AML-193 (cell line): Measurements from ENCODE around the gene FRYL.
"Not testable (repeated sequence)": the region's sequence is repeated elsewhere in the genome, so short reads cannot be mapped to it uniquely, and the experiment has no call there.

Experiments used
- DNase-seq, 2 experiments: peaks; one replicate each; lab custom pipeline; 2025; lab: John Stamatoyannopoulos, UW

The FRYL gene

GRCh38 chr4:48490680-48491513, 289.2 kb downstream of the FRYL start:
- DNase-seq, result no peak

GRCh38 chr4:48490012-48490679, 289.9 kb downstream of the FRYL start, which contains the start of gene ZAR1:
Gene ZAR1 (plus strand): TSS chr4:48490252. CDS start chr4:48490292, 40 bp downstream.
- DNase-seq, result no peak

- DNase-seq, result no peak
Measured at GRCh38 chr4:48489683-48490011, 290.4 kb downstream of the FRYL start.

- DNase-seq, result no peak
Measured at GRCh38 chr4:48484494-48485168, 295.4 kb downstream of the FRYL start.

GRCh38 chr4:48483777-48484493, 296.1 kb downstream of the FRYL start:
- DNase-seq, result no peak

GRCh38 chr4:48483006-48483776, 296.9 kb downstream of the FRYL start, which contains the start of gene SLC10A4:
Gene SLC10A4 (plus strand): TSS chr4:48483343. CDS start chr4:48483562, 219 bp downstream.
- DNase-seq, result no peak

- DNase-seq, result no peak
Measured at GRCh38 chr4:48481581-48481980, 298.5 kb downstream of the FRYL start.

- no peak for DNase-seq
Measured at GRCh38 chr4:48478273-48478672, 301.8 kb downstream of the FRYL start.

GRCh38 chr4:48475770-48476169, 304.3 kb downstream of the FRYL start:
- no peak for DNase-seq

- DNase-seq, result no peak
Measured at GRCh38 chr4:48472794-48473193, 307.3 kb downstream of the FRYL start.

- DNase-seq, result no peak
Measured at GRCh38 chr4:48470570-48470969, 309.5 kb downstream of the FRYL start.

GRCh38 chr4:48470137-48470536, 309.9 kb downstream of the FRYL start:
- no peak for DNase-seq

- DNase-seq, result no peak
Measured at GRCh38 chr4:48467891-48468290, 312.2 kb downstream of the FRYL start.

GRCh38 chr4:48467442-48467841, 312.6 kb downstream of the FRYL start:
- no peak for DNase-seq

- no peak for DNase-seq
Measured at GRCh38 chr4:48462363-48462762, 317.7 kb downstream of the FRYL start.

- DNase-seq, result no peak
Measured at GRCh38 chr4:48461000-48461399, 319.1 kb downstream of the FRYL start.

GRCh38 chr4:48454591-48454990, 325.5 kb downstream of the FRYL start:
- no peak for DNase-seq

GRCh38 chr4:48451656-48452055, 328.4 kb downstream of the FRYL start:
- not testable (repeated sequence) for DNase-seq

- no peak for DNase-seq
Measured at GRCh38 chr4:48450740-48451139, 329.3 kb downstream of the FRYL start.

GRCh38 chr4:48449151-48449550, 330.9 kb downstream of the FRYL start:
- no peak for DNase-seq
